Endothelial cell of umbilical vein (primary cell): ENCODE data around the gene LRRD1.

Source experiments
- CTCF ChIP-seq, 2 donors: IDR thresholded peaks; 1 replicate in 1 of 2; 2 replicates in 1 of 2; pipeline ENCODE4 v1.5.1; 2011; ENCODE audit warnings: low read length in 2 of 2, mild to moderate bottlenecking in 2 of 2, moderate library complexity in 2 of 2, control low read depth in 1 of 2, inconsistent platforms in 1 of 2, low read depth in 1 of 2; ENCODE audit not compliant: insufficient read depth in 1 of 2; ENCODE audit errors: extremely low read depth in 1 of 2
- FOS ChIP-seq: IDR thresholded peaks from 2 replicates; pipeline ENCODE4 v1.6.1; 2011; ENCODE audit warnings: mild to moderate bottlenecking, low read length, moderate library complexity, borderline replicate concordance; ENCODE audit not compliant: insufficient read depth
- JUN ChIP-seq: IDR thresholded peaks from 2 replicates; pipeline ENCODE4 v1.6.1; 2011; ENCODE audit warnings: borderline replicate concordance, low read depth; ENCODE audit not compliant: insufficient read length, insufficient read depth
- MAX ChIP-seq: IDR thresholded peaks from 2 replicates; pipeline ENCODE4 v1.6.1; 2011; ENCODE audit not compliant: insufficient read depth, insufficient read length
- MYC ChIP-seq: IDR thresholded peaks from one replicate; pipeline ENCODE4 v1.6.1; 2011; ENCODE audit warnings: mild to moderate bottlenecking, low read depth, low read length
- POLR2A ChIP-seq: IDR thresholded peaks from 2 replicates; pipeline ENCODE4 v1.6.1; 2012; ENCODE audit warnings: low read depth, mild to moderate bottlenecking, control low read depth, low read length
- POLR2AphosphoS5 ChIP-seq: IDR thresholded peaks from 2 replicates; pipeline ENCODE4 v1.6.1; 2012; ENCODE audit warnings: low read depth, mild to moderate bottlenecking, control low read depth, low read length, moderate library complexity; ENCODE audit not compliant: insufficient read depth

- no peak for TF ChIP-seq CTCF (IDR thresholded peaks at IDR 0.05; ENCODE audit: extremely low read depth in 1 of 2, insufficient read depth in 1 of 2, low read depth in 1 of 2, low read length in 2 of 2)
- no peak for TF ChIP-seq POLR2AphosphoS5
- no peak for TF ChIP-seq MAX
- no peak for TF ChIP-seq MYC
- no peak for TF ChIP-seq JUN
- no peak for TF ChIP-seq FOS
- TF ChIP-seq POLR2A = no peak
Measured at GRCh38 chr7:92161271-92161670, 17.7 kb downstream of the LRRD1 start.
